CD14-positive monocyte (primary cell): Measurements from ENCODE around the gene TMPRSS15. TPM values are rescaled to one million over a fixed set of nuclear protein-coding genes. Genes with fewer than 3 reads are reported as not detected.

Source experiments
- DNase-seq, 3 donors: peaks; one replicate each; pipeline ENCODE4 v3.0.0-alpha.2; 2011 to 2022
- H2AFZ ChIP-seq: 2 replicates; pipeline ENCODE4 v1.6.0; 2012; ENCODE audit warnings: mild to moderate bottlenecking, low read depth, low read length, inconsistent platforms; ENCODE audit not compliant: insufficient read depth, poor library complexity, severe bottlenecking
- H3K27ac ChIP-seq, 2 donors: 1 replicate in 1 of 2; 2 replicates in 1 of 2; pipeline ENCODE4 v1.5.1; 2012 to 2013; ENCODE audit warnings: low read length in 2 of 2, control low read depth in 1 of 2, inconsistent platforms in 1 of 2, low read depth in 1 of 2, mild to moderate bottlenecking in 1 of 2
- H3K27me3 ChIP-seq, 2 donors: one replicate each; pipeline versions ENCODE4 v1.6.0 to v1.6.1; 2011 to 2013; ENCODE audit warnings: low read length in 2 of 2; ENCODE audit not compliant: control insufficient read depth in 2 of 2, insufficient read depth in 2 of 2
- H3K36me3 ChIP-seq, 2 donors: replicated peaks in 1 of 2; 1 replicate in 1 of 2; 2 replicates in 1 of 2; pipeline versions ENCODE4 v1.5.1 to v1.6.1; 2012 to 2013; ENCODE audit warnings: low read length in 2 of 2, control low read depth in 1 of 2, inconsistent platforms in 1 of 2, mild to moderate bottlenecking in 1 of 2; ENCODE audit not compliant: insufficient read depth in 2 of 2, control insufficient read depth in 1 of 2
- H3K4me1 ChIP-seq, 2 donors: 1 replicate in 1 of 2; 2 replicates in 1 of 2; pipeline versions ENCODE4 v1.5.1 to v1.6.1; 2012 to 2013; ENCODE audit warnings: low read length in 2 of 2, control low read depth in 1 of 2, inconsistent platforms in 1 of 2, mild to moderate bottlenecking in 1 of 2, moderate library complexity in 1 of 2; ENCODE audit not compliant: insufficient read depth in 2 of 2, control insufficient read depth in 1 of 2
- H3K4me2 ChIP-seq: replicated peaks from 2 replicates; pipeline ENCODE3; 2012; ENCODE audit warnings: low read length, moderate library complexity, mild to moderate bottlenecking; ENCODE audit not compliant: poor library complexity, severe bottlenecking; ENCODE audit errors: extremely low read depth
- H3K4me3 ChIP-seq, 3 experiments: fragments of 200-600 bp in 1 of 3; sonication (generic) in 1 of 3; replicated peaks in 1 of 3; 1 replicate in 2 of 3; 2 replicates in 1 of 3; pipeline ENCODE4 v1.5.1; 2011 to 2013; ENCODE audit warnings: low read length in 3 of 3, mild to moderate bottlenecking in 3 of 3, control low read depth in 2 of 3, low read depth in 2 of 3, inconsistent platforms in 1 of 3, moderate library complexity in 1 of 3
- H3K79me2 ChIP-seq: 2 replicates; pipeline ENCODE4 v1.6.0; 2012; ENCODE audit warnings: mild to moderate bottlenecking, control low read depth, inconsistent platforms, low read length, moderate library complexity; ENCODE audit not compliant: insufficient read depth
- H3K9ac ChIP-seq: 2 replicates; pipeline ENCODE4 v1.6.0; 2017; ENCODE audit warnings: low read length, mild to moderate bottlenecking; ENCODE audit not compliant: insufficient read depth, poor library complexity, severe bottlenecking
- H3K9me3 ChIP-seq, 2 donors: replicated peaks in 1 of 2; 1 replicate in 1 of 2; 2 replicates in 1 of 2; pipeline versions ENCODE4 v1.5.1 to v1.6.1; 2012 to 2013; ENCODE audit warnings: low read length in 2 of 2, control low read depth in 1 of 2; ENCODE audit not compliant: control insufficient read depth in 1 of 2, insufficient read depth in 1 of 2
- H4K20me1 ChIP-seq: 2 replicates; pipeline ENCODE4 v1.6.0; 2012; ENCODE audit warnings: mild to moderate bottlenecking, low read length, control low read depth, moderate library complexity; ENCODE audit not compliant: insufficient read depth
- H3K27ac Mint-ChIP-seq, 7 donors: one replicate each; pipeline ENCODE4 v1.8.0; 2020; ENCODE audit warnings: mild to moderate bottlenecking in 7 of 7, mixed read lengths in 7 of 7, moderate library complexity in 6 of 7, inconsistent platforms in 2 of 7
- H3K27me3 Mint-ChIP-seq, 3 donors: one replicate each; pipeline ENCODE4 v1.8.0; 2021 to 2022; ENCODE audit warnings: low read depth in 3 of 3, mild to moderate bottlenecking in 3 of 3, mixed read lengths in 3 of 3, moderate library complexity in 3 of 3, inconsistent platforms in 1 of 3
- H3K36me3 Mint-ChIP-seq, 2 donors: one replicate each; pipeline ENCODE4 v1.8.0; 2020; ENCODE audit warnings: mixed read lengths in 2 of 2, inconsistent platforms in 1 of 2, mild to moderate bottlenecking in 1 of 2
- H3K4me1 Mint-ChIP-seq: one replicate; pipeline ENCODE4 v1.8.0; 2020; ENCODE audit warnings: mild to moderate bottlenecking, mixed read lengths
- H3K4me3 Mint-ChIP-seq, 2 donors: one replicate each; pipeline ENCODE4 v1.8.0; 2020; ENCODE audit warnings: mild to moderate bottlenecking in 2 of 2, mixed read lengths in 2 of 2, moderate library complexity in 1 of 2
- H3K9me3 Mint-ChIP-seq, 7 donors: one replicate each; pipeline ENCODE4 v1.8.0; 2020 to 2022; ENCODE audit warnings: mixed read lengths in 7 of 7, mild to moderate bottlenecking in 6 of 7, moderate library complexity in 6 of 7, inconsistent platforms in 2 of 7
- WGBS: methylation state at CpG from one replicate; pipeline ENCODE4 v1.1.5; 2013; ENCODE audit warnings: missing lambda C conversion rate; ENCODE audit not compliant: insufficient coverage; 5-methylcytosine and 5-hydroxymethylcytosine counted together
- intact Hi-C, 2 donors: fragments of 100-400 bp; cut with micrococcal nuclease; formaldehyde crosslinking; loops; one replicate each; pipeline versions ENCODE4 v1.15.0 to v1.15.1; 2023
- polyA plus RNA-seq, 3 donors: library from polyadenylated mRNA; depleted of rRNA in 1 of 3; unstranded in 2 of 3; stranded (reverse) in 1 of 3; fragments of 300-500 nt in 2 of 3; fragments of >200 nt in 1 of 3; fragmentation: Illumina TruSeq in 2 of 3; gene quantifications; 1 replicate in 2 of 3; 2 replicates in 1 of 3; pipeline ENCODE4 v1.2.3, GENCODE V29; 2012 to 2021
- TF ChIP-seq, protein P1 (sequence below): fragments of 200-600 bp; IDR thresholded peaks from one replicate; pipeline ENCODE4 v1.8.0; 2022; ENCODE audit warnings: antibody characterized with exemption, mild to moderate bottlenecking

Gene TMPRSS15
- polyA plus RNA-seq, 3 donors: not detected

DNA sequence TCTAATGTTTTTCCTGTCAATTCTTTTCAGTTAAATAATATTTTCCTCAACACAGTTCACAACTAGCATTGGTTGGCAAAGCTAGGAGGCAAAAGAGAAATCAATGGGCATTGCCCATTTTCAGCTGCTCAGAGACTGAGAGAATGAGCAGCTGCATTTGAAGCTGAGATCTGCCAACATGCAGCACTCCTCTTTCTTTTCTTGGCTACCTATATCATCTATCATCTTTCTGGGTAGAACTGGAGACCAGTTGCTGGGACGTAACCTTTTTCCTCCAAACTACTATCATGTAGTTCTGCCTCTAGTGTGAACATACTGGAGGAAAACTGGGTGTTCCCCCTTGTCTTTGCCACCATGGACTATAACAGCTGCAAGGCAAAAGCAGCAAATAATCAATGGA is 136.1 kb downstream of the TMPRSS15 start:
- Histone ChIP-seq H3K4me3 (no peak overlapping the region), H2AFZ (no peak overlapping the region), H4K20me1 (no peaks in the 10 kb centered on the region), H3K27ac (no peak overlapping the region), H3K9me3 (no peaks in the 10 kb centered on the region), H3K27me3 (no peaks in the 10 kb centered on the region), H3K79me2 (no peaks in the 10 kb centered on the region), H3K4me1 (no peaks in the 10 kb centered on the region), H3K9ac (no peak overlapping the region), H3K4me2 (no peak overlapping the region), H3K36me3 (no peaks in the 10 kb centered on the region)
- intact Hi-C loops: no loop called here
- 100% methylated on average over 1 of the region's 1 CpG for WGBS
- peaks cover 0 to 3% (median 1%) of the 10 kb centered on the region in 3 donors for H3K27me3 Mint-ChIP-seq
- no peak overlapping the region for H3K4me3 Mint-ChIP-seq
- H3K4me1 Mint-ChIP-seq: no peaks in the 10 kb centered on the region
- peaks cover 0 to 3% (median 0%) of the 10 kb centered on the region in 7 donors for H3K9me3 Mint-ChIP-seq
- TF ChIP-seq, protein P1, sequence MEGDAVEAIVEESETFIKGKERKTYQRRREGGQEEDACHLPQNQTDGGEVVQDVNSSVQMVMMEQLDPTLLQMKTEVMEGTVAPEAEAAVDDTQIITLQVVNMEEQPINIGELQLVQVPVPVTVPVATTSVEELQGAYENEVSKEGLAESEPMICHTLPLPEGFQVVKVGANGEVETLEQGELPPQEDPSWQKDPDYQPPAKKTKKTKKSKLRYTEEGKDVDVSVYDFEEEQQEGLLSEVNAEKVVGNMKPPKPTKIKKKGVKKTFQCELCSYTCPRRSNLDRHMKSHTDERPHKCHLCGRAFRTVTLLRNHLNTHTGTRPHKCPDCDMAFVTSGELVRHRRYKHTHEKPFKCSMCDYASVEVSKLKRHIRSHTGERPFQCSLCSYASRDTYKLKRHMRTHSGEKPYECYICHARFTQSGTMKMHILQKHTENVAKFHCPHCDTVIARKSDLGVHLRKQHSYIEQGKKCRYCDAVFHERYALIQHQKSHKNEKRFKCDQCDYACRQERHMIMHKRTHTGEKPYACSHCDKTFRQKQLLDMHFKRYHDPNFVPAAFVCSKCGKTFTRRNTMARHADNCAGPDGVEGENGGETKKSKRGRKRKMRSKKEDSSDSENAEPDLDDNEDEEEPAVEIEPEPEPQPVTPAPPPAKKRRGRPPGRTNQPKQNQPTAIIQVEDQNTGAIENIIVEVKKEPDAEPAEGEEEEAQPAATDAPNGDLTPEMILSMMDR: no peak
- no peaks in the 10 kb centered on the region for H3K36me3 Mint-ChIP-seq
- no peak overlapping the region for H3K27ac Mint-ChIP-seq
- DNase-seq: no peak

DNA sequence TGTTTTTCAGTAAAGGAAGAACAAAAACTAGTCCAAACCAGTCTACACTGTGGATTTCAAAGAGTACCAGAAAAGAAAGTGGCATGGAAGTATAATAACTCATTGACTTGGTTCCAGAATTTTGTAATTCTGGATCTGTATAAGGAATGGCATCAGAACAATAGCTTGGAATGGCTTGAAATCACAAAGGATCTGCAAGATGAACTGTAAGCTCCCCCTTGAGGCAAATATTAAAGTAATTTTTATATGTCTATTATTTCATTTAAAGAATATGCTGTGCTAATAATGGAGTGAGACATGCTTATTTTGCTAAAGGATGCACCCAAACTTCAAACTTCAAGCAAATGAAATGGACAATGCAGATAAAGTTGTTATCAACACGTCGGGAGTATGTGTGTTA is 137.6 kb downstream of the TMPRSS15 start:
- H3K27ac ChIP-seq: no peak overlapping the region
- H3K4me1 ChIP-seq: no peaks in the 10 kb centered on the region
- no peak overlapping the region for H3K4me3 Mint-ChIP-seq
- H3K4me2 ChIP-seq: no peak overlapping the region
- H3K9ac ChIP-seq: no peak overlapping the region
- no peak for DNase-seq
- TF ChIP-seq, protein P1: no peak
- H3K4me3 ChIP-seq: no peak overlapping the region
- H4K20me1 ChIP-seq: no peaks in the 10 kb centered on the region
- no peaks in the 10 kb centered on the region for H3K9me3 ChIP-seq
- H3K36me3 Mint-ChIP-seq: no peaks in the 10 kb centered on the region
- no CpG with 5 or more reads among the region's 2 CpGs for WGBS
- intact Hi-C loops: no loop called here
- no peaks in the 10 kb centered on the region for H3K27me3 Mint-ChIP-seq
- H3K4me1 Mint-ChIP-seq: no peaks in the 10 kb centered on the region
- H2AFZ ChIP-seq: no peak overlapping the region
- H3K9me3 Mint-ChIP-seq: no peaks in the 10 kb centered on the region
- H3K36me3 ChIP-seq: no peaks in the 10 kb centered on the region
- H3K27ac Mint-ChIP-seq: no peak overlapping the region
- no peaks in the 10 kb centered on the region for H3K27me3 ChIP-seq
- H3K79me2 ChIP-seq: no peaks in the 10 kb centered on the region
